ENCODE measurements around the gene CAMK2N1. TPM values are rescaled to one million over a fixed set of nuclear protein-coding genes. Genes with fewer than 3 reads are reported as not detected.

CAMK2N1 gene
- total RNA-seq, 1 experiment from 2014 or later: 55.0 TPM

- no TSS peak for BruUV-seq (replicated peaks)
- Mint-ChIP-seq H3K9me3 (ENCODE audit: unreplicated experiment) (no peaks in the 10 kb centered on the region), H3K4me1 (ENCODE audit: low read depth, unreplicated experiment) (peaks cover 6% of the 10 kb centered on the region), H3K4me3 (ENCODE audit: unreplicated experiment) (no peak overlapping the region), H3K27me3 (ENCODE audit: insufficient read depth, unreplicated experiment) (no peaks in the 10 kb centered on the region), H3K36me3 (ENCODE audit: insufficient read depth, unreplicated experiment) (peaks cover 7% of the 10 kb centered on the region), H3K27ac (ENCODE audit: unreplicated experiment) (peak overlapping the region; percentile 55)
- no peaks in the 10 kb centered on the region for H3K27me3 ChIP-seq (replicated peaks; ENCODE audit: control insufficient read depth, insufficient read depth, low read length)
- TF ChIP-seq CTCF (IDR thresholded peaks at IDR 0.05; ENCODE audit: insufficient read depth in 1 of 2, low read depth in 1 of 2, low read length in 1 of 2, severe bottlenecking in 1 of 2, unreplicated experiment in 1 of 2): no peak
- no peak overlapping the region for H3K4me3 ChIP-seq (ENCODE audit: low read depth, low read length)
- intact Hi-C loops (cut with micrococcal nuclease; ENCODE audit: unreplicated experiment): loop anchor here (2.0 kb wide), 1 partner anchor 283 kb away; no protein-coding TSS in a partner anchor
- no peak for DNase-seq
- ChIA-PET CTCF (interaction anchor here (0.5 to 2.2 kb wide), 3 partner anchors 61 to 287 kb away, joined by 3 to 9 read pairs (median 5); no protein-coding TSS in a partner anchor), POLR2A (no interaction called here)
- H3K36me3 ChIP-seq (ENCODE audit: control insufficient read depth, insufficient read depth, low read length): no peaks in the 10 kb centered on the region
- H3K4me1 ChIP-seq: no peaks in the 10 kb centered on the region
- no peaks in the 10 kb centered on the region for H3K9me3 ChIP-seq
Observed at GRCh38 chr1:20495661-20496060, 9.7 kb upstream of the CAMK2N1 start.

- Mint-ChIP-seq H3K4me1 (ENCODE audit: low read depth, unreplicated experiment) (peaks cover 6% of the 10 kb centered on the region), H3K36me3 (ENCODE audit: insufficient read depth, unreplicated experiment) (peaks cover under 1% of the 10 kb centered on the region), H3K27ac (ENCODE audit: unreplicated experiment) (no peak overlapping the region), H3K4me3 (ENCODE audit: unreplicated experiment) (no peak overlapping the region), H3K9me3 (ENCODE audit: unreplicated experiment) (no peaks in the 10 kb centered on the region), H3K27me3 (ENCODE audit: insufficient read depth, unreplicated experiment) (no peaks in the 10 kb centered on the region)
- no peaks in the 10 kb centered on the region for H3K9me3 ChIP-seq
- DNase-seq: no peak
- H3K27me3 ChIP-seq (replicated peaks; ENCODE audit: control insufficient read depth, insufficient read depth, low read length): no peaks in the 10 kb centered on the region
- intact Hi-C loops (cut with micrococcal nuclease; ENCODE audit: unreplicated experiment): loop anchor here (2.0 kb wide), 1 partner anchor 282 kb away; no protein-coding TSS in a partner anchor
- ChIA-PET POLR2A (no interaction called here), CTCF (interaction anchor here (0.5 to 2.2 kb wide), 4 partner anchors 25 to 348 kb away, joined by 3 to 9 read pairs (median 4); no protein-coding TSS in a partner anchor)
- H3K4me3 ChIP-seq (ENCODE audit: low read depth, low read length): no peak overlapping the region
- H3K4me1 ChIP-seq: no peaks in the 10 kb centered on the region
- no peak for TF ChIP-seq CTCF (IDR thresholded peaks at IDR 0.05; ENCODE audit: insufficient read depth in 1 of 2, low read depth in 1 of 2, low read length in 1 of 2, severe bottlenecking in 1 of 2, unreplicated experiment in 1 of 2)
- no peaks in the 10 kb centered on the region for H3K36me3 ChIP-seq (ENCODE audit: control insufficient read depth, insufficient read depth, low read length)
- BruUV-seq (replicated peaks): no TSS peak
Observed at GRCh38 chr1:20494609-20495311, 8.8 kb upstream of the CAMK2N1 start.

- Histone ChIP-seq H3K4me1 (no peaks in the 10 kb centered on the region), H3K9me3 (no peaks in the 10 kb centered on the region), H3K36me3 (ENCODE audit: control insufficient read depth, insufficient read depth, low read length) (no peaks in the 10 kb centered on the region), H3K4me3 (ENCODE audit: low read depth, low read length) (no peak overlapping the region), H3K27me3 (replicated peaks; ENCODE audit: control insufficient read depth, insufficient read depth, low read length) (no peaks in the 10 kb centered on the region)
- H3K36me3 Mint-ChIP-seq (ENCODE audit: insufficient read depth, unreplicated experiment): no peaks in the 10 kb centered on the region
- peak; percentile 82 to 84 for TF ChIP-seq CTCF (IDR thresholded peaks at IDR 0.05; ENCODE audit: insufficient read depth in 1 of 2, low read depth in 1 of 2, low read length in 1 of 2, severe bottlenecking in 1 of 2, unreplicated experiment in 1 of 2)
- ChIA-PET CTCF (interaction anchor here (0.7 to 2.2 kb wide), 4 partner anchors 10 to 281 kb away, joined by 3 to 9 read pairs (median 4); no protein-coding TSS in a partner anchor), POLR2A (no interaction called here)
- BruUV-seq (replicated peaks): no TSS peak
- no peak overlapping the region for H3K4me3 Mint-ChIP-seq (ENCODE audit: unreplicated experiment)
- H3K9me3 Mint-ChIP-seq (ENCODE audit: unreplicated experiment): no peaks in the 10 kb centered on the region
- H3K4me1 Mint-ChIP-seq (ENCODE audit: low read depth, unreplicated experiment): peaks cover 6% of the 10 kb centered on the region
- intact Hi-C loops (cut with micrococcal nuclease; ENCODE audit: unreplicated experiment): loop anchor here (1.0 to 2.0 kb wide), 4 partner anchors 25 to 281 kb away; no protein-coding TSS in a partner anchor
- H3K27me3 Mint-ChIP-seq (ENCODE audit: insufficient read depth, unreplicated experiment): no peaks in the 10 kb centered on the region
- H3K27ac Mint-ChIP-seq (ENCODE audit: unreplicated experiment): no peak overlapping the region
- DNase-seq: peak; percentile 79 to 87
Observed at GRCh38 chr1:20493839-20494608, 8.0 kb upstream of the CAMK2N1 start.
